Forelimb muscle (tissue), 1 donor: ENCODE measurements around the gene TKTL1. TPM values are rescaled to one million over a fixed set of nuclear protein-coding genes. Genes with fewer than 3 reads are reported as not detected.
A peak's percentile ranks its signal among the peaks of the same experiment; 100 is the strongest.

Experiments
- DNase-seq: peaks from one replicate; pipeline ENCODE4 v3.0.0-alpha.2; 2013; ENCODE audit warnings: low read depth
- polyA plus RNA-seq: library from polyadenylated mRNA; unstranded; fragments of 120-200 nt; gene quantifications from one replicate; pipeline ENCODE4 v1.2.1, GENCODE V29; 2013; ENCODE audit not compliant: insufficient read length

The TKTL1 gene
- polyA plus RNA-seq, 1 donor = 0.22 TPM

DNA sequence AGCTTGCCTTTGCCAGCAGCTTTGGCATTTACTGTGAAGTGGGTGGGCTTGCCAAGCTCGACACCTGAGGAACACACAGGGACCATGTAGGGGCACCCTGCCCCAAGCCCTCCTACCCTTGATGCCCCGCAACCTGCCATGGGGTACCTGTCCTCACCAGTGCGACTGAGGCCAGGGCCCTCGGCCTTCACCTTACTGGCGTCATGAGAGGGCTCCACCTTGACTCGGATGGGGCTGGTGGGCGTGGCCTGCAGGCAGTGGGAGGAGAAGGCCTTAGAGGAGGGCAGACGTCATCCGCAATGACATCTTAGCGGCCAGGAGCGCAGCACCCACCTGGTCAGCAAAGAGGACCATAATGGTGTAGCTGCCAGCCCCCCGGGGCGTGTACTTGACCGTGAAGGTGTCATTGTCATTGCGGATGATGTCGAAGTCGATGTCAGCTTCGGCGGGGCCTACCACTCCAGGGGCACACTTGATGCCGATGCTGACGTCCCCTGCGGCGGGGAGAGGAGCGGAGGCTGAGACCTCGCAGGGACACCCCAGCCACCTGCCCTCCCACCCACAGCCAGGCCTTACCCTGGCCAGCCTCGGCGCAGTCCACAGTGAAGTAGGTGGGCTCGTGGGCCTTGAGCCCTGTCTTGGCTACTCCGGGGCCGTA is 66.6 kb downstream of the TKTL1 start:
- no peak for DNase-seq

DNA sequence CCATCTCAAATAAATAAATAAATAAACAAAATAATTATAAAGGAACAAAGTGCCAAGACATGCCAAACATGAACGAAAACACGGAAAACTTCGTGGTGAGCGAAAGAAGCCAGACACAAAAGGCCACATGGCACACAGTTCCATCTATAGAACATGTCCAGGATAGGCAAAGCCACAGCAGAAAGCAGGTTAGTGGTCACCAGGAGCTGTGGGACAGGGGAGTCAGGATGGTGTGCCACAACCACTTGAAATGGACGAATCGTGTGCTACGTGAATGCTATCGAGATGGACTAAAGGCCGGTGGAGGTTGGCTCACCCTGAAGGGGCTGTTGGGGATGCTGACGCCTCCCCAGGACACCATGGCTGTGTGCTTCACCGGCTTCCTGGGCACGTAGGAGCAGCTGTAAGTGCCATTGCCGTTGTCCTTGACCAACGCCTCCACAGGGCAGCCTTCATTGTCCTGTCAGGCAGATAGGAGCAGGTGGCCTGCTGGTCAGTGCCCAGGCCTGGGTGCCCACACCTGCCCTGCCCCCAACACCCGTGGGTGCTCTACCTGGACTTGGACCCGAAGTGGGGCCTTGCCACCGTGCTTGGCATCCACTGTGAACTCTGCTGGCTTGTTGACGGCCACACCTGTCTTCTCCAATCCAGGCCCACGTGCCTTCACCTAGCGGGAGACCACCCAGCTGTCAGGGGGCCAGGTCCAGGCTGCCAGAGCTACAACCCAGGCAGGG is 68.3 kb downstream of the TKTL1 start:
- DNase-seq = no peak

DNA sequence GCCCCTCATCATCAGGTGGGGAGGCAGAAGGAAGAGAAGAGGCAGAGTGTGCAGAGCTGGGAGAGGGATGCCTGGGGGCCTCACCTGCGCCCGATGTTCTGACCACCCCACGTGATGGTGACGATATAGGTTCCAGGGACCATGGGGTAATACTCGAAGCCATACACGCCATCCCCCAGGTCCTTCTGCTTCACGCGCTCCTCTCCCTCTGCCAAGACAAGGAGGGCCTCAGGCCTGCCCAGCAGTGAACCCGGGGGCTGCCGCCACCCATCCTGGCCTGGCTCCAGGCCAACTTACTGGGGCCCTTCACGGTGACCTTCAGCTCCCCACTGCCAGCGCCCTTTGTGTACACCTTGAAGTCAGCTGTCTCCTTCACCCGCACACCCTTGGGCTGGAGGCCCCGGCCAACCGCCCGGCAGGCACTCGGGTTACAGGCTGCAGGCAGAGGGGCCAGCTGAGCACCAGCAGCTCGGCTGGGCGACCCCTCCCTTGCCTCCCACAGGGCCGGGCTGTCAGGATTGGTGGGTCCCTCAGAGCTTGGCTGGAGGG is 69.5 kb downstream of the TKTL1 start:
- no peak for DNase-seq

DNA sequence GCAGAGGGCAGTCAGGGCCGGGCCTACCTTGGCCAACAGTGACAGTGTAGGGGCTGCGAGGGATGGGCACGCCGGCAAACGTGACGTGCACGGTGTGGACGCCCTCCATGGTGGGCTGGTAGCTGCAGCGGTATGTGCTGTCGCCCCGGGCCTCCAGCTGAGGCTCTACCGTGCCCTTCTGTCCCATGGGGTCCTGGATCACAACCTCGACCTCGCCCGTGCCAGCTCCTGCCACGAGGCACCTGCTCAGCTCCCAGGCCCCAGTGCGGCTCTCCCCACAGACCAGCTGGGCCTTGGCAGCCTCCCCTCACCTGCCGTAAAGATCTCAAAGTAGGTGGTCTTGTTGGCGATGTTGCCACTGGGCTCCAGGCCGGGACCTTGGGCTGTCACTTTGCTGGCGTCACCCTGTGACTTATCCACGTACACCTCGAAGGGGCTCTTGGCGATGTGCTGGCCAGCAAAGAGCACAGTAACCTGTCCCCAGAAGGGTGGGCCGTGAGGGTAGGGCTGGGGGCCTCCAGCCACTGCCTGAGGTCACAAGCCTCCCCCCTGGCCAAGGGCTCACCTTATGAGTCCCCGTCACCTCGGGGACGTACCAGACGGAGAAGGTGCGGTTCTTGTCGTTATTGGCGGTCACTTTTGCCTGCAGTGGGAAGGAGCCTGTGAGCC is 70.5 kb downstream of the TKTL1 start:
- DNase-seq = no peak

DNA sequence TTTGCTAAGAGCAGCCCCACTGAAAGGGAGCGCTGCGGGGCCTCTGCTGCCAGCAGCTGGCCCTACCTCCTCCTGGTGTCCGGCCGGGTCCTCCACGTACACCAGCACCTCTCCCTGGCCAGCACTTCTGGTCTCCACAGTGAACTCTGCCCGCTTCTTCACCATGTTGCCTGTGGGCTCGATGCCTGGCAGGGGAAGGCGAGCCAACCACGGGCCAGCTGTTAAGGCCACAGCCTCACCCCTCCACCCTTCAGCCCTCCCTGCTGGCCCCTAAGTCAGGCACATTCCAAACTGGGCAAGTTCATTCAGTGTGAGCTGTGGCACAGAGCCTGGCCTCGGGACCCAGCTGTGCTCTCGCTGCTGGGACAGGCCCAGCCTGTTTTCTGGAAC is 71.1 kb downstream of the TKTL1 start:
- no peak for DNase-seq

DNA sequence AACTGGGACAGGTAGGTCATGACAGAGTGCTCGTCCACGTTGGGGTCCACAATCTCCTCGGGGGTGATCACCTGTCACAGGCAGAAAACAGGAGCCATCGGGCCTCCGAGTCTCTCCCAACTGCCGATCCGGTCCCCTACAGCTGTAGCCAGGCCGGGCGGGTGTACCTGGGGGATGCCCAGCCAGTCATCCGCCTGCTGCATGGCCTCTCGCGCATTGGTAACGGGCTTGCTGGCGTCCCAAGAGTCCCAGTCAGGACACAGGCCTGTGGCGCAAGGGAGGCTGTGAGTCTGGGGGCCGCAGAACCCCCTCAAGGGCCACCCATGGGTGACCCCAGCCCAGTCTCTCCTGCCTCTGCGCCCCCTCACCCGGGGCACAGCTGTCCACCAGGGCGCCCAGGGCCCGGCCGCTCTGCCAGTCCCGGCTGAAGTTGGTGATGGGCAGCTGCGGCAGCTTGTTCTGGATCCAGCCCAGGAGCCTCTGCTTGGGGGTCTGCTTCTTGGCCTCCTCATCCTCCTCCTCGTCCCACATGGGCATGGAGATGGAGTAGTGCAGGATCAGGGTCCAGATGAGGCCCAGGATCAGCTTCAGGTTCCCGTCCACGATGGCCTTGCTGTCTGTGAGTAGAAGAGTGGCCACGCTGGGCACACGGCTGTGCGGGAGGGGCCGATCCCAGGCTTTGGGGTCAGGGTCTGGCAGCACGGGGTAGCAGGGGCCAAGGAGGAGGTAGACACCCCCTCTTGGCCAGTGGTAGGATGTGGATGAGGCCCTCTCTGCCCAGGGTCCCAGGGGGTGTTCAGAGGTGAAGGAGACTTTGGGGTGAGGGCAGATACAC is 72.1 kb downstream of the TKTL1 start:
- no peak for DNase-seq

DNA sequence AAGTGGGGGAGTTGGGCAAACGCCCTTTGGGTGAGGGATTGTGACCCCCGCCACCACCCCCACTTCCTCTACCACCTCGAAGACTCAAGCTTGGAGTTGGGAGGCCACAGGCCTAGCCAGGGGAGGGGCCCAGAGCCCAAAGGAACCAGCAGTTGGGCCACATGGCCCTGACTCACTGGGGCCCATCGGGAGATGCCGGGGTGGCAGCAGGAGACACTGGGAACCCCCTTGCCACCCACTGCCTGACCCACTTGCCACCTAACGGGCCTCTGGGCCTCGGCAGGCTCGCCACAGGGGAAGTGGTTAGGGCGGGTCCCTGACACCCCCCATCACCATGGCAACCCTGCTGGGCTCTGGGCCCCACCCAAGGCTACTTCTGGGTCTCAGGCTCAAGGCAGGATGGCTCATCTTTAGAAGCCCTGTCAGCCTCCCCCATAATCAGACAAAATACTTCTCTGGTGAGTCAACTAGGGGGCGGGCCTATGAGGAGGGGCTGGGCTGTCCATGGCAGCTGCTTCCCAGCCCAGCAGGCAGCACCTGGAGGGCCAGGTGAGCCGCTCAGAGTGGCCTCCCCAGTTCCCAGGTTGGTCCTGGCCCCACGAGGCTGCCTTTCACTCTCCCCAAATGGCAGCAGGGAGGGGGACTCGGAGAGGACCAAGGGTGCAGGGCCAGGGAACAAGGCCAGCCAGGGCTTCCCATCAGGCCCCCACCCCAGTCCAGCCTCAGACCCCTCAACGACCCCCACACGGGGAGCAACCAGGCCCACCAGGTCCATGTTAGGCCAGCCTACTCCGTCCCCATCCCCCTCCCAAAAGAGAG is 73.2 kb downstream of the TKTL1 start:
- DNase-seq = no peak

DNA sequence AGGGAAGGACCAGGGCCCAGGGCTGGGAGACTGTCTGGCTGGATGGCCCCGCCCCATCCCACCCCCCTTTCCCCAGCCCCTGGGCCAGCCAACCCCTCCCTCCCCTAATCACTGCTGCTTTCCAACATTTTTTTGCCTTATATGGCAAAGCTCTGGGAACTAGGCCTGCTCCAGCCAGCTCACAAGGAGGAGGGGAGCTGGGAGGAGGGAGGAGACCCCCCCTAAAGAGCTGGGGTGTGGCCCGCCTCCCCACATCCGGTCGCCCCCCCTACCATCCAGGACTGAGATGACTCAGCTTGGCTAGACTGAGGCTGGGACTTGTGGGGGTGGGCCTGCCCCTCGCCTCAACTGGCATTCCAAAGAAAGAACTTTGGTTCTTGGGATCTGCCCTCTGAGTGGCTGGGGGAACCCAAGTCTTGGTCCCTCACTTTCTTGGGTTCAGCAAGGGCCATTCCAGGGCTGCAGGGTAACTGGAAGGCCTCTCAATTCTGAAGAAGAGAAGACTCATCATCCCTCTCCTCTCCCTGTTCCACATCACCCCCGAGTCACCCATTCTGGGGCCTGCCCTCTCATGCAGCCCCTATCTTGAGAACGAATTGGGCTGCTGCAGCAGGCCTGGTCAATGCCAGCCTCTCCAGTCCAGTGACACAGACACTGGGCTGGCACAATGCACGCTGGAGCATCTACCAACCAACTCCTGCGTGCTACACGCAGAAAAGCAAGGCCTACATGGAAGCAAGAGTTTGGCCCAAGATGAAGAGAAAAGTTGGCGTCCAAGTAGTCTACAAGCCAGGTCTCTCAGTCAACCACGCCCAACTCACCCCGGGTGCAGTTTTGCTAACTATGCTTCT is 74.1 kb downstream of the TKTL1 start:
- peak; percentile 70 for DNase-seq

DNA sequence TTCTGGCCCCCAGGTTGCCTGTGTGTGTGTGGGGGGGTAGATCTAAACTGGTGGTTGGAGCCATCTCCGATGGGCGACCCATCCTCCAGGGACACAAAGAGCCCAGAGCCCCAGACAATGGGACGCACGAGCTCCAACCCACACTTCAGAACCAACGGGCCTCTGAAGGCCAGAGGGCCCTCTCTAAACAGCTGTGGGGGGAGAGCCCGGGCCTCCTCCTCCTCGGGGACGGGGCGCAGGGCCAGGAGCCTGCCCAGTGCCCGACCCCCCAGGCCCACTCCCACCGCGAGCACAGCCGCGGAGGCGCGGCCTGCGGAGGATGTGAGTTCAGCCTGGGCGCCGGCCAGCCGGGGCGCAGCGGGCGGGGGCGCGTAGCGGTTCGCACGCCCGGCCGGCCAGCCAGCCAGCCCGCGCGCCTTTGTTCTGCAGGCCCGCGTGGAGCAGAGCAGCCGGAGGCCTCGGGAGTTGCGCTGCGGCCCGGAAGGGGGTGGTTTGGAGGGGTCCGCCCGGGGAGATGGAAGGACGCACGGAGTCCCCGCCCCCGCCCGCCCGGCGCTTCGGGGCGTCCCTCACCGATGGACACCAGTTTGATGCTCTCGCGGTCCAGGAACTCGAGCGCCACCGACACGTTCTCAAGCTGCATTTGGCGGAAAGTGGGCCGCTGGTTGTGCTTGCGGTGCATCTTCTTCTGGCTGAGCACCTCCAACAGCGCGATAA is 74.9 kb downstream of the TKTL1 start:
- DNase-seq = no peak

DNA sequence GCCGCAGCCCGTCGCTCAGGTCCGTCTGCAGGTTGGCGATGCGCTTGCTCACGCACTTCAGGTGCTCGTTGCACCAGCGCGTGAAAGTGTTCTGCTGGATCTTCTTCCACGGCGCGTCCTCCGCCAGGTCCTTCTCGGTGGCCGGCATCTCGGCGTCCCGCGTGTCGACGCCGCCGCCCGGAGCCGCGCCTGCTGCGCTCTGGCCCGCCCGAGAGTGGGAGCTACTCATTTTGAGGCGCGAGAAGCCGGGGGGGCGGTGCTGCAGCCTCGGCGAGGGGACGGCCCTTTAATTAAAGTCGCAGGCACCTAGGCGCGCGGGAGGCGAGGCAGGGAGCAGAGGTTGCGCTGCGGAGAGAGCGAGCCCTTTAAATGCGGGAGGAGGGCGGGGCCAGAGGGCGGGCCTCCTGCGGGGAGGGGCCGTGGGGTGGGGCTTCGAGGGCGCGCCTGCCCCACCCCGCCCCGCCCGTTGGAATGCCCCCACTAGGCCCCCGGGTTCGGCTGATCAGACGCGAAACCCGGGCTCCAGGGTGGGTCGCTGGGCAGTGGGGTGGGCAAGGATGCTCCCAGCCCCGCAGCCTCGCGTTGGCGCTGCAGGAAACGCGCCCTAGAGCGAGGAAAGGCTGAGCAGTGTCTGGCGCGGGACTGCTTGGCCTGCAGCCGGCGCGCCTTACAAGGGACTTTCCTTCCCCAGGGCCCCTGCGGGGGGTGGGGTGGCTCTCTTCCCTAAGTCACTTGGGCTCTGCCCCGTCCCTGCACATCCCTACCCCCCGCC is 75.6 kb downstream of the TKTL1 start:
- DNase-seq = peak; percentile 41

DNA sequence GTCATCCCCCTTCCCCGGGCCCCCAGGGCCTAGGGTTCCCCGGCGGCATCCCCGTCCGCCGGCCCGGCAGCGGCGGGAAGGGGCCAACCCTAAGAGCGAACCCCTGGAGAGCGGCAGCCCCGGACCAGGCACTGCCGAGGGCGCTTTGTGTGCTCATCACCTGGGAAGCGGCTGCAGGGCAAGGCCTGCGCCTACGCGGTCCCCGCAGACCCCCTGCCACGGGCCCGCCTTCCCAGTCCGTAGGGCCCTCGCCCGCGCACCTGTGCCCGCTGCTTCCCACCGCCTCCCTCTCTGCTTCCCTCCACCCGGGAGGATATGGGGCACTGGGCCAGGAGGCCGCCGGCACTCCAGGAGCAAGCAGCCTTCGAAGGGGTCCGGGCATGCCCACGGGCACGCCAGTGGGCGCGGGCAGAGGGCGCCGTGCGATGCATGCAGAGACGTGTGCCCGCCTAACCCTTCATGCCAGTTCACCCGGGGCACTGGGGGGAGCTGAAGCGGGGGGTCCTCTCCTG is 76.2 kb downstream of the TKTL1 start:
- no peak for DNase-seq

DNA sequence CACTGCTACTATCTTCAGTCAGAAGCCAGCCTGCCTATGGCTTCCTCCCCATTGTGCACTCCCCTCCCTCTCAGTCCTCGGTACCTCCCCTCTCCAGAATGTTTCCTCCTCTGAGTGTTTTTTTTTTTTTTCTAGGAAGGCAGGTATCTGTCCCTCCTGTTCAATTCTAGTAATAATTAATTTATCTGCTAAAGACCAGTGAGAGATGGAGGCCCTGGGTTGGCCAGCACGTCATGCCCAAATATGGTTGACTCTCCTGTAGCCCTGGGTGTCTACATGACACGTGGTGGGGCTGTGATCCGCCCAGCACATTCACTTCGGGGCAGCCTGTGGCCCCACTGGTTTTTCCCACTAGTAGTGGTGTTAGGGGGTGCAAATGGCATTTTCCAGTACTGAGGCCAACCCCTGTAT is 77.0 kb downstream of the TKTL1 start:
- DNase-seq = no peak

DNA sequence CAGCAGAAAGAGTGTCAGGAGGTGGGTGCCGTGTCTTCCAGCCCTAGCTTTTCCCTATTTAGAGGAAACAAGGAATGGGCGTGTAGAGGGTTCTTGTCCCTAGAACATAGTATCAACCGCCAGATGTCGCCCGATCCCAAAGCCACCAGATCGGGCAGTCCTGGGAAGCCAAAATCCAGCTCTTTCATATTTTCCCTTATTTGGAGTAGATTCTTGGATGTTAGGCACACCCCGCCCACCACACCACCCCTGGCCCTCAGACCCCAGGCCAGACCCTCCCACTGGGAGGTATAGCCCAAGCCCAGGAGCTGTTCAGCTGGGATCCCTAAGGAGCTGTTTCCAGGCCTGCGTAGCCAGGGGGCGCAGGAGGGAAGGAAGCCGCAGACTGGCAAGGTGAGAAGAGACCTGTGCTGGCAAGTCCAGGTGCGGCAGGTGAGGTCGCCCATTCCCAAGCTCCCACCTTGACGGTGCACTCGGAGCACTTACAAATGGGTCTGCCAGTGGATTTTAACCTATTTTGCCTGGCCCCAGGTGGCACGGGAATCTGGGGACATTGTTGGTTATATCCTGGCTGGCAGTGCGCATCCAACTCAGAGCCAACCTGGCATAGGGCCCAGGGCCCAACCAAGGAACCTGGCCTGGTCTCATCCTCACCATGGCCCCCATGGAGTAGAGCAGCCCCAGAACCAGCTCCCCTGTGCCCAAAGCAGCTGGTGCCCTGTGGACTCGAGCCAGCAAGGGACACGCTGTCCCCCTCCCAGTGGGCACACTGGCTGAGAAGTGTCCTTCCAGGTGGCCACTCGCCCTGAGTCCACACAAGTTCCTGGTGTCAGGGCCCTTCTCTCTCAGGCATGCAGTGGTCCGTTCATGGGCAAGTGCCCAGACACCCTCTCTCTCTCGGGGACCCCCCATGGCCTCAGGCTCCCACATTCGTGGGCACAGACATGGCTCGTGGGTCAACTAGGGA is 78.0 kb downstream of the TKTL1 start:
- DNase-seq = peak; percentile 46

DNA sequence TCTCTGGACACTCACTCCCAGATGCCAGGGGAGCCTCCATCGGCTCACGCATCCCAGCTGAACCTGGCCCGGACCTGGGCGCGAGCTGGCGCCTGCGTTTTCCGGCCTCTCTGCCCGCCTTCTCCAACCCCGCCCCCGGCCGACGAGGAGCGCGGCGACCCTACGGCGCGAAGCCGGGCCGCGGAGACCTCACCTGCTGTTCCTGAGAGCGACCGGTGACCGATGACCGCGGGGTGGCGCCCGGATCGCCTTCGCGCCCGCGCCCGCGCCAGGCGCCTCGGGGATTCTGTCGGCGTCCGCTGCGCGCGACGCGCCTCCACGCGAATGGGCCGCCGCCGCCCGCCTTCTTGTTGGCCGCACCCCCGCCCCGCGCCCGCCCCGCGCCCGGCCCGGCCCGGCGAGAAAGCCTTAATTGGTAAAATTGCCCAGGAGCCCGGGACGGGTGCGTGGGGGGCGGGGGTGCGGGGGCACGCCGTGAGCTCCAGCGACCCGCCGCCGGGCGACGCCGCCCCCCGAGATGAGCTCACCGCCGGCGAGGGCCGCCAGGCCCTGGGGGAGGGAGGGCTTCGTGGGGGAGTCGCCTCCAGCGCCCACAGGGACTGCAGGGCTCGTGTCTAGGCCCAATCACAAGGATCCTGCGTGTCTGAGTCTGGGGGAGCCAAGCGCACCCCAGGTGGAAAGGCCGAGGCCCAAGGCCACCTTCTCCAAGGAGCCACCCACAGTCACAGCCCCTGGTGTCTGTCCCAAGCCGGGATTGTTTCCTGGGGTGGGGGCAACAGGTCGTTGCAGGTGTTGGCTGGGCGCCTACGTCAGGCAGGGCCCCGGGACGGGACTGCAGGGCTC is 78.9 kb downstream of the TKTL1 start, which contains the start of gene FLNA:
FLNA (minus strand) TSS at position 322 of the 843 bp plus-strand sequence. CDS start 3,389 bp downstream, outside the sequence.
- no peak for DNase-seq

DNA sequence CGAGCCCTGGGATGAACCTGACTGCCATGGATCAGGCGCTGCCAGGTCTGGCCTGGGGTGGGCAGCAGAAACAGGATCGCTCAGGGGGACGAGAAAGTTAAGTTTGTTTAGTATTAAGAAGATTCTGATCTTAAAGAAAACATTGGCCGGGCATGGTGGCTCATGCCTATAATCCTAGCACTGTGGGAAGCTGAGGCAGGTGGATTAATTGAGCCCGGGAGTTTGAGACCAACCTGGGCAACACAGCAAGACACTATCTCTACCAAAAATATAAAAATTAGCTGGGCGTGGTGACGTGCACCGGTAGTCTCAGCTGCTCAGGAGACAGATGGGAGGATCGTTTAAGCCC is 79.5 kb downstream of the TKTL1 start:
- DNase-seq = no peak

DNA sequence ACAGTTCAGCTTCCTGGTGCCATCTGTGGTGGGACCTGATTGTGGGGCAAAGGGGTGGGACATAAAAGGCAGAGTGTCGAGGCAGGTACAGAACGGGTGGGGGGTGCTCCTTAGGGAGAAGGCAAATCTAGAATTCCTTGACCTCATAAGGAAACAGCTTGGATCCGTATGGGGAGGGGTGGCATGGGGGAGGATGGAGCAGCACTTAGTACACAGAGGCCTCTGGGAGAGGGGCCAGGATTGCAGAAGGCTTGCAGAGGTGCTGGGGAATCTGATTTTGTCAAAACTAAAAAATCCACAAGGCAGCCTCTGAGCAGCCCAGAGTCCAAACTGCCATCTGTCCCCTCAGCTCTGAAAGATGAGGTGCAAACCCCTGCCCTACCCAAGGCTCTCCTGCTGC is 81.2 kb downstream of the TKTL1 start:
- DNase-seq = no peak
